Lung (tissue), 12 donors: ENCODE results near the gene DIPK1A. TPM values are rescaled to one million over a fixed set of nuclear protein-coding genes. Genes with fewer than 3 reads are reported as not detected.

ENCODE experiments used
- ATAC-seq: fragments of 200-7000 bp; cut with Tn5 transposase; one replicate; pipeline ENCODE4 v1.9.1; 2020; ENCODE audit warnings: moderate number of reproducible peaks; ENCODE audit not compliant: insufficient read depth, low FRiP score
- DNase-seq, 3 donors: peaks; one replicate each; pipeline ENCODE4 v3.0.0-alpha.2; 2013 to 2017
- H3K27ac ChIP-seq, 2 donors: one replicate each; pipeline ENCODE4 v1.5.1; 2013; ENCODE audit warnings: mild to moderate bottlenecking in 2 of 2, moderate library complexity in 2 of 2, control low read depth in 1 of 2, inconsistent platforms in 1 of 2, low read depth in 1 of 2, low read length in 1 of 2
- H3K27me3 ChIP-seq, 3 donors: one replicate each; pipeline ENCODE4 v1.5.1; 2013; ENCODE audit warnings: low read length in 2 of 3; ENCODE audit not compliant: control insufficient read depth in 3 of 3, insufficient read depth in 3 of 3
- H3K36me3 ChIP-seq, 4 donors: one replicate each; pipeline ENCODE4 v1.5.1; 2013; ENCODE audit warnings: low read length in 4 of 4, mild to moderate bottlenecking in 1 of 4, moderate library complexity in 1 of 4; ENCODE audit not compliant: control insufficient read depth in 4 of 4, insufficient read depth in 4 of 4
- H3K4me1 ChIP-seq, 5 donors: one replicate each; pipeline ENCODE4 v1.5.1; 2013; ENCODE audit warnings: low read length in 5 of 5, mild to moderate bottlenecking in 2 of 5, moderate library complexity in 1 of 5; ENCODE audit not compliant: control insufficient read depth in 5 of 5, insufficient read depth in 5 of 5
- H3K4me3 ChIP-seq: one replicate; pipeline ENCODE4 v1.5.1; 2013; ENCODE audit warnings: mild to moderate bottlenecking, control low read depth, moderate library complexity
- H3K9ac ChIP-seq, 2 donors: one replicate each; pipeline ENCODE4 v1.5.1; 2013; ENCODE audit warnings: low read length in 2 of 2, control low read depth in 1 of 2; ENCODE audit not compliant: insufficient read depth in 1 of 2
- H3K9me3 ChIP-seq, 4 donors: one replicate each; pipeline ENCODE4 v1.5.1; 2013; ENCODE audit warnings: low read length in 3 of 4, mild to moderate bottlenecking in 1 of 4, moderate library complexity in 1 of 4; ENCODE audit not compliant: control insufficient read depth in 4 of 4, insufficient read depth in 3 of 4
- CTCF ChIP-seq: IDR thresholded peaks from 2 replicates; pipeline ENCODE4 v1.5.1; 2012; ENCODE audit warnings: mild to moderate bottlenecking; ENCODE audit errors: control extremely low read depth, extremely low read depth
- WGBS, 2 donors: extraction: QIAGEN DNeasy Blood & Tissue Kit; methylation state at CpG; one replicate each; pipeline ENCODE4 v1.1.7; 2013; 5-methylcytosine and 5-hydroxymethylcytosine counted together
- polyA plus RNA-seq, 2 donors: library from polyadenylated mRNA; stranded (reverse); fragments of 200-250 nt; gene quantifications; one replicate each; pipeline ENCODE4 v1.2.1, GENCODE V29; 2013
- total RNA-seq, 2 donors: library from RNA; depleted of rRNA in 1 of 2; stranded (reverse); fragments of >200 nt in 1 of 2; gene quantifications; one replicate each; pipeline ENCODE4 v1.2.1, GENCODE V29; 2014 to 2021
- donor health status: control.
- donor health status: control.
- donor health status: Bipolar disorder and iron deficiency.
- donor health status: healthy.
- donor health status: DM: yes; HTN: yes; CAD: no.

The DIPK1A gene
- total and polyA plus RNA-seq, 4 donors: 2.3 to 8.0 (median 4.1) TPM

- WGBS, 2 donors: 64% methylated on average over 3 of the region's 3 CpGs
- no peak for ATAC-seq
- no peak for DNase-seq
- Histone ChIP-seq H3K27me3 (no peaks in the 10 kb centered on the region), H3K27ac (no peak overlapping the region), H3K9ac (no peak overlapping the region), H3K9me3 (no peaks in the 10 kb centered on the region), H3K36me3 (peaks cover 5 to 20% (median 13%) of the 10 kb centered on the region in 4 donors), H3K4me3 (no peak overlapping the region), H3K4me1 (no peaks in the 10 kb centered on the region)
- TF ChIP-seq CTCF: no peak
Observed at GRCh38 chr1:92845908-92846307, 115.4 kb downstream of the DIPK1A start.

GRCh38 chr1:92844439-92844838 is 116.8 kb downstream of the DIPK1A start:
- TF ChIP-seq CTCF: no peak
- Histone ChIP-seq H3K4me1 (no peaks in the 10 kb centered on the region), H3K9ac (no peak overlapping the region), H3K4me3 (no peak overlapping the region), H3K9me3 (no peaks in the 10 kb centered on the region), H3K36me3 (peaks cover 12 to 33% (median 22%) of the 10 kb centered on the region in 4 donors), H3K27ac (no peak overlapping the region), H3K27me3 (no peaks in the 10 kb centered on the region)
- DNase-seq (no peak), ATAC-seq (no peak)
- WGBS, 2 donors: 97 to 99% methylated on average over 3 of the region's 3 CpGs

GRCh38 chr1:92843429-92844352 is 117.6 kb downstream of the DIPK1A start:
- no peaks in the 10 kb centered on the region for H3K4me1 ChIP-seq
- peaks cover 16 to 37% (median 23%) of the 10 kb centered on the region in 4 donors for H3K36me3 ChIP-seq
- no peak overlapping the region for H3K9ac ChIP-seq
- TF ChIP-seq CTCF: no peak
- H3K4me3 ChIP-seq: no peak overlapping the region
- H3K27ac ChIP-seq: no peak overlapping the region
- no peak for ATAC-seq
- H3K27me3 ChIP-seq: no peaks in the 10 kb centered on the region
- no peaks in the 10 kb centered on the region for H3K9me3 ChIP-seq
- no peak for DNase-seq
- WGBS, 2 donors: 85 to 94% methylated on average over 8 of the region's 8 CpGs
